Measurements from ENCODE around the gene PNP.

GRCh38 chr14:20455355-20456300 lies 13.6 kb upstream of the PNP start:
- TF ChIP-seq CTCF (IDR thresholded peaks at IDR 0.05): no peak
- no peak for TF ChIP-seq EZH2 (IDR thresholded peaks at IDR 0.05; ENCODE audit: borderline replicate concordance, insufficient read depth, low read depth, low read length, poor library complexity, severe bottlenecking)

Measured in B cell (primary cell).